ENCODE results near the gene TXN.

GRCh38 chr9:110290001-110290400 lies 33.7 kb upstream of the TXN start:
- TF ChIP-seq CTCF (IDR thresholded peaks at IDR 0.05) (no peak), POLR2AphosphoS5 (IDR thresholded peaks at IDR 0.05) (no peak), POLR2A (IDR thresholded peaks at IDR 0.05) (no peak), EP300 (IDR thresholded peaks at IDR 0.05) (no peak)
